D341Med (cell line): ENCODE results near the gene BTN3A1.
A peak's percentile ranks its signal among the peaks of the same experiment; 100 is the strongest.
"Not testable (repeated sequence)": the region's sequence is repeated elsewhere in the genome, so short reads cannot be mapped to it uniquely, and the experiment has no call there.

Source experiments
- DNase-seq: peaks from one replicate; pipeline ENCODE4 v3.0.0; 2012; ENCODE audit warnings: low spot score

BTN3A1 gene

DNA sequence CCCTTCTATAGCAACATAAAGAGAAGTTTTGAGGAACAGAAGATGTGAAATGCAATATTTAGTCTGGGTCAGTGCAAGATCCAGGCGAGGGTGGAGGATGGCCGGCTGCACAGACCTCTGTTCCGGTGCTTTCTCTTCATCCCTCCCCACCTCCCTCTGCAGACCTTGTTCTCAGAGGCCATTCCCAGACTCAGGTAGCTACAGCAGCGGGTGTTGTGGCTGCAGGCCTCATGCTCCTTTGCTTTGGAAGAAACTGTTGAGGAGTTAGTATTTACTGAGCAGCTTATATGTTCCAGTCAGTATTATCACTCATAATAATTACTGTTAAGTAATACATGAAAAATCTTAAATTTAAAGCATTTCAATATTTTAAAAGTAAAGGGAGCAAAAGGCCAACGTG lies 39.9 kb downstream of the BTN3A1 start:
- DNase-seq, result no peak

DNA sequence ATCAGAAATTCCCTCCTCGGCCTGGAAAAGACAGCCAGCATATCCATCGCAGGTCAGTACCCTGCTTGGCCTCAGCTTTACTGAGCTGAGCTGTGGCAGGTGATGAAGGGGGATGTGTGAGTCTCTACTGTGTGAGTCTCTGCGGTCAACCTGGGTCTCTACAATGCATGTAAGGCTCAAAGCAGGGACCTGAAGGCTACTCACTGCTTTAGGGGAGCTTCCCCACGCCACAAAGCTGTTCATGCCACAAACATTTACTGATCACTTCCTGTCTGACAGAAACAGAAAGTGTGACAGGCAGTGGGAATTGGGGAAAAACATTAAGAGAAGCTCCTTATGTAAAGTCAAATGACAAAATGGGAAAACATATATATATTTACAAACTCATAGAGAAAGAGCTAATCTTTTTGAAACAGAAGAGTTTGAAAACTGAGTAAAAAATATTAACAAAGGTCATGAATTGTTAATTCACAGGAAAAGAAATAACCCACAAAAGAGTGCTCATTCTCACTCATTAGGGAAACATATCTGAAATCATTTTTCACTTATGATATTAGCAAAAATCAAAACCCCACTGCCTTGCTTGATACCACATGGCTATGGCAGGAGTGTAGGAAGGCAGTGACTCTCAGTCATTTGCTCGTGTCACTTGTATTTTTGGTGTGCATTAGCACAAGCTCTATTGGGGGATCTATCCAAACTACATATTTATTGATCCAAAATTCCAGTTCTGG lies 44.0 kb downstream of the BTN3A1 start:
- no peak for DNase-seq

DNA sequence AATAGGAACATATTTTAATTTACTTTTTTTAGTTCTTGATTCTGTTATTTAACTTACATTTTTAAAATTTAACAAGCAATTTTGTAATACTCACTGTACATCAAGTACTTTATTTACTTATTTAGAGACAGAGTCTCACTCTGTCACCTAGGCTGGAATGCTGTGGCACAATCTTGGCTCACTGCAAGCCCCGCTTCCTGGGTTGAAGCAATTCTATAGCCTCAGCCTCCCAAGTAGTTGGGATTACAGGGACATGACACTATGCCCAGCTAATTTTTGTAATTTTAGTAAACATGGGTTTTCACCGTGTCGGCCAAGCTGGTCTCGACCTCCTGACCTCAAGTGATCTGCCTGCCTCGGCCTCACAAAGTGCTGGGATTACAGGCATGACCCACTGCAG lies 45.2 kb downstream of the BTN3A1 start:
- no peak for DNase-seq

DNA sequence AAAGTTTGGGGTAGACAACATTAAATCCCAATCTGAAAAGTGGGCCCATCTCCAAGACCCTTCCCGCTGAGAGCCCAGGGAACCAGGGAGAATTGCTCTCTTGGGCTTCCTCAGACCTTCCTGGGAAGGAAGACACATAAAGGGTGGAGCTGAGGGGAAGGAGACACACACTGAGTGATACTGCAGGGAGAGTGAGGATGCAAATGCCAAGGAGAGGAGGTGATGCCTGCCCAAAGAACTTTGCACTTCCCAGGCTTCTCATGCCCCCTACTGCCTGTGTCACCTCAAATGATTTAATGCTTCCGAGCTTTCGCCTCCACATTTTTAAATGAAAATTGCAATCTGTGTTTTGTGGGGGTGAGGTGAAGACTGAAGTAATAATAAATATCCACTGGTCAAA lies 48.2 kb downstream of the BTN3A1 start:
- DNase-seq, result no peak

DNA sequence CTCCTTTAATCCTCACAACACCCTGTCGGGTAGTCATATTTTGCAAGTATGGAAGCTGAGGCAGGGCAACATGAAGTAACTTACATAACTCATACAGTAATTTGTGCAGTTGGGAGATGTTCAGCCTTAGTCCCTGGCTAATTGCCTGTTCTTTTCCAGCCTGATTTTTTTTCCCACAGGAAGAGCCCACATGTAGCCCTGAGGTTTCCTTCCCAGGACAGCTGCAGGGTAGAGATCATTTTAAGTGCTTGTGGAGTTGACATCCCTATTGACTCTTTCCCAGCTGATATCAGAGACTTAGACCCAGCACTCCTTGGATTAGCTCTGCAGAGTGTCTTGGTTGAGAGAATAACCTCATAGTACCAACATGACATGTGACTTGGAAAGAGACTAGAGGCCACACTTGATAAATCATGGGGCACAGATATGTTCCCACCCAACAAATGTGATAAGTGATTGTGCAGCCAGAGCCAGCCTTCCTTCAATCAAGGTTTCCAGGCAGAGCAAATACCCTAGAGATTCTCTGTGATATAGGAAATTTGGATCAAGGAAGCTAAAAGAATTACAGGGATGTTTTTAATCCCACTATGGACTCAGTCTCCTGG lies 50.7 kb downstream of the BTN3A1 start:
- no peak for DNase-seq

DNA sequence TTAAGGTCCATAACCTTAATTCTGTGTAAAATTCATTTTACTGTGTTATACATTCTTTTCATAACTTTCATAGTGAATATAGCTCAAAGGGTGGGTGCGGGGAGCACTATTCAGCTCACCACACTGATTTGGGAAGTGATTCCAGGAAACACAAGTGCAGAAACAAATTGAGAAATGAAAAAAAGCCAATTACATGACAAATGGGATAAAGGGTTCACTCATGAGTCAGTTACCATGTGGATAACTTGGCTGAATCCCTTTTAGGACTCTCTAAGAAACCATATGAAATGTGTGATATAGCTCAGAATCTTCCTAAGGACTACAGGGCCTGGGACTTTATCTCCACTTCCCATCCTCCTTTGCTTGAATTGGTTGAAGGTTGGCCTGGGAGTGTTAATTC lies 52.6 kb downstream of the BTN3A1 start:
- no peak for DNase-seq

DNA sequence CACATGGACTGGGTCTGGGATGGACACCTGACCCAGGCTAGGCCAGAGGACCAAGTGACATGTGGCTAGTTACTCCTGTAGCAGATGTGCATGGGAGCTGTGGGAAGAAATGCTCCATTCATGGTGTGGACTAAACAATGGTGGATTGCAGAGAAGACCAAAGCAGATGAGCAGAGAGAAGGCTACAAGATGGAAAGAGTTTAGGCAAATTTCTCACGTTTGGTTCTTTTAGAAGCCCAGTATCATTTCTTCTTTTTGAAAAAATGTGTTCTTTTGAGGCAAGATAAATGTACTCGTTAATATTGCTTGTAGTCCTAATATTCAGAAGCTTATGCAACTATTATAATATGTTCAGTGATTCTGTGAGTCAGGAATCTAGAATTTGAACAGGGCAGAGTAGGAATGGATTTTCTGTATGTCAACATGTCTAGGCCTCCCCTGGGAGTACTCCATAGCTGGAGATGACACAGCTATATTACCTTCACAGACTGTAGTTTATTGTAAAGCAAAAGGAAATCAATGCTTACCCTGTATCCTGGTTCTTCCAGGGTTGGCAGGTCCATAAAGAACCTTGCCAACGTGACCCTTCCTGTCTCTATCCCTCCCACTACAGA lies 53.4 kb downstream of the BTN3A1 start:
- DNase-seq, result no peak

DNA sequence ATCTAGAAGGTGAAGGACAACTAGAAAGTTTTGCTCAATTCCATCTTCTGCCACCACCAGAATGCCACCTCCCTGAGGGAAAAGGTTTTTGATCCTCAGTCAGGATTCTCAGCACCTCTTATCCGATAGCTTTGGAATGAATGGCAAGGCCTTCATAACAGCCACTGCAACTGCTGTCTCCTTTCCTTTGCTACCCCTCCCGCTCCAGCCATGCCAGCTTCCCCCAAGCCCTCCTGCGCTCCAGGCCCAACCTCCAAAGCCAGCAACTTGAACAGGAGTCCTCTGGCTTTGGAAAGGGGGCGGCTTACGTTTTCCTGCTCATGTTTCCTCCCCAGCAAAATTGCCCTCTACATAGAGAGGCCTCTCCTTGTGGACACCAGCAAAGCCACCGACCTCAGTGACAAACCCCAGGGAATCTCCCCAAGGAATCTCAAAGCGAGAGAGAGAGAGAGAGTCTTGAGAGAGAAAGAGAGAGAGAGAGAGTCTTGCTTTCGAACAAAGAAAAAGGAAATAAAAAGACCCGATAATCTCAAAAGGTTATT lies 55.3 kb downstream of the BTN3A1 start:
- peak; percentile 47 for DNase-seq

DNA sequence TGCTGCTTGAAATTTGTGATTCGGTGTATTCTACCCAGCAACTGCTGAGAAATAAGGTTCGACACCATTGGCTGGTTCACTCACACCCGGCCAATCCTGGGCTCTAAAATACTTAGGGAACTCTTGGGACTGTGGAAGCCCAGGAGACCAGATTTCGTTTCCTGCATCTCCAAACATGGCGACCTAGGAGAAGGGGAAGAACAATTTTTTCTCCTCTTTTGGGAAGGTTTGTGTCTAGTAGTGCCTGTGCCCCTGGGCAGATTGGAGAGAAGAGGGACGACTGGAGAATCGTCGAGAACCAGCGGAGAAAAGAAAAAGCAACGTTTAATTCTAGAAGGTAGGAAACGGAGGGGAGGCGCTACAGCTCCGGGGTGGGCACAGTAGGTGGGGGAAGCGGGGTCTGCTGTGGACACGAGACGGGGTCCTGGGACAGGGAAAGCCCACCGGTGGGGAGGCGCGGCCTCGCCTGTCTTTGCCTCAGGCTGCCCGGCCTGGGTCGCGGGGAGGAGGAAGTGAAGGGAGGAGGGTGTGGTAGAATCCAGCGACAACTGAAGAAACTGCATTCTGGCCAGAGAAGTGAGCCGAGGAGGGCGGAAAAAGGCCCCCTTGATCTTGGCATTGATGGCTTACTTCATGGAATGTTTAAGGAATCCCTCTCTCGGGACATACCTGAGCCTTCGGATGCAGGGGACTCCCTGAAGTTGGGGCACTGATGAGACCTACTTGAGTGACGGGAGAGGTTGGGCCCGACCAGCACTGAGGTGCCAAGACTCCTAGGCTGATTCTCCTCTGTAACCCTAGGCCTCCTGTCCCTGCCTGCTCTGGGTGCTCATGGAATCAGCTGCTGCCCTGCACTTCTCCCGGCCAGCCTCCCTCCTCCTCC lies 56.0 kb downstream of the BTN3A1 start, which contains the start of gene BTN2A1:
Gene BTN2A1, plus strand, starts transcription at position 150 of the 883 bp plus-strand sequence. Its CDS starts 682 bp downstream, at position 832.
- DNase-seq, result peak; percentile 86

DNA sequence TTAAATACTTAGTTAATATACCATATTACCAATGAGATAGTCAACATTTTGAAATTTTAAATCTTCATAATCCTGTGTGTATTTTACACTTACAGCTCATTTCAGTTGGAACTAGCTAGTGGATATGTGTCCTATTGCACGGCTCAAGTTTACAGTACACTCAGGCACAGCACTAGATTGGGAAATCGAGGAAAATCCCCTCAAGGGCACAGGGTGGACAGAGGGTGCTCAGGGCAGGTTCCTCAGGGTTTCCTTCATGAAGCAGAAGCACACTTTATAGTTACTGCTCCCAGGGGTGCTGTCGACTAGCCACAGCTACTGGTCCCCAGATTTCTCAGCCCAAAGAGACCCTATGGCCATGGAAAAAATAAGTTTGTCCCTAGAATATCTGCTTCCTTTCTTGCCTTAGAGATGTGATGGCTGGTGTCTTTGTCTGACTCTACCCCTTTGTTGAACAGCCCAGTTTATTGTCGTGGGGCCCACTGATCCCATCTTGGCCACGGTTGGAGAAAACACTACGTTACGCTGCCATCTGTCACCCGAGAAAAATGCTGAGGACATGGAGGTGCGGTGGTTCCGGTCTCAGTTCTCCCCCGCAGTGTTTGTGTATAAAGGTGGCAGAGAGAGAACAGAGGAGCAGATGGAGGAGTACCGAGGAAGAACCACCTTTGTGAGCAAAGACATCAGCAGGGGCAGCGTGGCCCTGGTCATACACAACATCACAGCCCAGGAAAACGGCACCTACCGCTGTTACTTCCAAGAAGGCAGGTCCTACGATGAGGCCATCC lies 57.1 kb downstream of the BTN3A1 start:
- no peak for DNase-seq

DNA sequence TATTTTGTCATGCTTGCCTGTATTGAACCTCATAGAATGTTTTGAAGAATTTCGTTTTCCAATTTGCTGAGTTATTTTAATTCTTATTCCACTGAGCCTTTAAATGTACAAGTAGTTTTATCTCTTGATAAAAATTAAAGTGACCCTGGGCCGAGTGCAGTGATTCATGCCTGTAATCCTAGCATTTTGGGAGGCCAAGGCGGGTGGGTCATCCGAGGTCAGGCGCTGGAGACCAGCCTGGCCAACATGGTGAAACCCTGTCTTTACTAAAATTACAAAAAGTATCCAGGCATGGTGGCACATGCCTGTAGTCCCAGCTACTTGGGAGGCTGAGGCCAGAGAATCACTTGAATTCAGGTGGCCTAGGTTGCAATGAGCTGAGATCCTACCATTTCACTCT lies 59.3 kb downstream of the BTN3A1 start:
- not testable (repeated sequence) for DNase-seq

DNA sequence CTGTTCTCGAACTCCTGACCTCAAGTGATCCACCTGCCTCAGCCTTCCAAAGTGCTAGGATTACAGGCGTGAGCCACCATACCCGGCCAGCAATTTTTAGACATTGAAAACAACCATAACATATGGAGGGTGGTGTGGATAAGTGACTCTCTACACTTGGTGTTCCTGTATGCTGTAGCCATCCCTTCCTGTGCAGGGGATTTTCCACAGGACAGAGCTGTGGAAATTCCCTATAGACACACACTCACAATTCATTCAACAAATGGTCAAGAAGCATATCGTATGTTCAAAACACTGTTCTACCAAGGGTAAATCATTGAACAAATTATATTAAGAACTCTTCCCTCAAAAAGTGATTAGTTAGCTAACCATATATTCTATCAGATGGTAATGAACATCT lies 61.9 kb downstream of the BTN3A1 start:
- no peak for DNase-seq

DNA sequence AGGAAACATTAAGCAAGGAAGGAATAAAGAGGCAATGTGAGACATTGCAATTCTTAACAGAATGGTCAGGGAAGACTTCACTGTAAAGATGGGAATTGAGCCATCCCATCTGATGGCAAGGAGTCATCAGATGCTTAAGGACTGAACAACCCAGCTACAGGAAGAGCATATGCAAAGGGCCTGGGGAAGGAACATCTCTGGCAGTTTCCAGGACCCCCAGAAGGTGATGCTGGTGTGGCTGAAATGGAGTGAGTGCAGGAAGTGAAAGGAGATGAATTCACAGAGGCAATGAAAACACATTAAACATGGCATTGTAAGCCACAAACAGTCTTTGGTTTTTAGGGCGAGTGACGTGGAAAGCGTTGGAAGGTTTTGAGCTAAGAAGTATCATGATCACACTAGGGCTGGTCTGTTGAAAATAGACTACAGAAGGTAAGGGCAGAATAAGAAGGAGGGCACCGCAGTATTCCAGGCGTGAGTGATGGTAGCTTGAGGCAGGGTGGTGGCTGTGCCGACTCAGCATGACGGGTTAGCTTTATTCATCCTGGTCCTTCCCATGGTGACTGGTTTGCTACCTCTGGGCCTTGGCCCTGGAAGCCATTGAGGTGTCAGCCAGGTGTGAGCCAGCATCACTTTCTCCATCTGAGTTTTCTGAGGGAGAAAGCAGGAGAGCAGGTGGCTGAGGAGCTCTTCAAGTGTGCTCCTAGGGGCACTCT lies 62.5 kb downstream of the BTN3A1 start:
- DNase-seq, result no peak
